ENCODE data around the gene GFRA3. TPM values are rescaled to one million over a fixed set of nuclear protein-coding genes. Genes with fewer than 3 reads are reported as not detected.

Gene GFRA3
- total RNA-seq, 1 experiment from 2014 or later, result 2.4 TPM

GRCh38 chr5:138226910-138227309, 47.5 kb downstream of the GFRA3 start:
- Histone ChIP-seq H3K4me3 (ENCODE audit: low read depth, low read length) (no peak overlapping the region), H3K9me3 (peaks cover 9% of the 10 kb centered on the region), H3K36me3 (ENCODE audit: control insufficient read depth, insufficient read depth, low read length) (no peaks in the 10 kb centered on the region), H3K27me3 (replicated peaks; ENCODE audit: control insufficient read depth, insufficient read depth, low read length) (no peaks in the 10 kb centered on the region), H3K4me1 (no peaks in the 10 kb centered on the region)
- ChIA-PET CTCF (no interaction called here), POLR2A (no interaction called here)
- Mint-ChIP-seq H3K27ac (ENCODE audit: unreplicated experiment) (no peak overlapping the region), H3K4me3 (ENCODE audit: unreplicated experiment) (no peak overlapping the region), H3K4me1 (ENCODE audit: low read depth, unreplicated experiment) (peaks cover 14% of the 10 kb centered on the region), H3K9me3 (ENCODE audit: unreplicated experiment) (no peaks in the 10 kb centered on the region), H3K27me3 (ENCODE audit: insufficient read depth, unreplicated experiment) (no peaks in the 10 kb centered on the region), H3K36me3 (ENCODE audit: insufficient read depth, unreplicated experiment) (no peaks in the 10 kb centered on the region)
- TF ChIP-seq, protein P1, sequence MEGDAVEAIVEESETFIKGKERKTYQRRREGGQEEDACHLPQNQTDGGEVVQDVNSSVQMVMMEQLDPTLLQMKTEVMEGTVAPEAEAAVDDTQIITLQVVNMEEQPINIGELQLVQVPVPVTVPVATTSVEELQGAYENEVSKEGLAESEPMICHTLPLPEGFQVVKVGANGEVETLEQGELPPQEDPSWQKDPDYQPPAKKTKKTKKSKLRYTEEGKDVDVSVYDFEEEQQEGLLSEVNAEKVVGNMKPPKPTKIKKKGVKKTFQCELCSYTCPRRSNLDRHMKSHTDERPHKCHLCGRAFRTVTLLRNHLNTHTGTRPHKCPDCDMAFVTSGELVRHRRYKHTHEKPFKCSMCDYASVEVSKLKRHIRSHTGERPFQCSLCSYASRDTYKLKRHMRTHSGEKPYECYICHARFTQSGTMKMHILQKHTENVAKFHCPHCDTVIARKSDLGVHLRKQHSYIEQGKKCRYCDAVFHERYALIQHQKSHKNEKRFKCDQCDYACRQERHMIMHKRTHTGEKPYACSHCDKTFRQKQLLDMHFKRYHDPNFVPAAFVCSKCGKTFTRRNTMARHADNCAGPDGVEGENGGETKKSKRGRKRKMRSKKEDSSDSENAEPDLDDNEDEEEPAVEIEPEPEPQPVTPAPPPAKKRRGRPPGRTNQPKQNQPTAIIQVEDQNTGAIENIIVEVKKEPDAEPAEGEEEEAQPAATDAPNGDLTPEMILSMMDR (IDR thresholded peaks at IDR 0.05; ENCODE audit: insufficient read depth in 1 of 2, low read depth in 1 of 2, low read length in 1 of 2, severe bottlenecking in 1 of 2, unreplicated experiment in 1 of 2), result no peak
- intact Hi-C loops (cut with micrococcal nuclease; ENCODE audit: unreplicated experiment), result no loop called here
- no peak for DNase-seq
- BruUV-seq (replicated peaks), result no TSS peak

- POLR2A ChIA-PET, result no interaction called here
- Mint-ChIP-seq H3K4me3 (ENCODE audit: unreplicated experiment) (no peak overlapping the region), H3K27me3 (ENCODE audit: insufficient read depth, unreplicated experiment) (no peaks in the 10 kb centered on the region), H3K9me3 (ENCODE audit: unreplicated experiment) (no peaks in the 10 kb centered on the region), H3K4me1 (ENCODE audit: low read depth, unreplicated experiment) (peaks cover 8% of the 10 kb centered on the region), H3K27ac (ENCODE audit: unreplicated experiment) (no peak overlapping the region), H3K36me3 (ENCODE audit: insufficient read depth, unreplicated experiment) (no peaks in the 10 kb centered on the region)
- Histone ChIP-seq H3K27me3 (replicated peaks; ENCODE audit: control insufficient read depth, insufficient read depth, low read length) (no peaks in the 10 kb centered on the region), H3K36me3 (ENCODE audit: control insufficient read depth, insufficient read depth, low read length) (no peaks in the 10 kb centered on the region), H3K4me3 (ENCODE audit: low read depth, low read length) (no peak overlapping the region), H3K4me1 (no peaks in the 10 kb centered on the region), H3K9me3 (peaks cover 9% of the 10 kb centered on the region)
- BruUV-seq (replicated peaks), result no TSS peak
- intact Hi-C loops (cut with micrococcal nuclease; ENCODE audit: unreplicated experiment), result no loop called here
- no peak for DNase-seq
- CTCF ChIA-PET, result interaction anchor here (3.1 kb wide), 1 partner anchor 58 kb away, joined by 26 read pairs; no protein-coding TSS in a partner anchor
- TF ChIP-seq, protein P1 (IDR thresholded peaks at IDR 0.05; ENCODE audit: insufficient read depth in 1 of 2, low read depth in 1 of 2, low read length in 1 of 2, severe bottlenecking in 1 of 2, unreplicated experiment in 1 of 2), result no peak
Observed at GRCh38 chr5:138224712-138225111, 49.7 kb downstream of the GFRA3 start.

- H3K4me3 ChIP-seq (ENCODE audit: low read depth, low read length), result no peak overlapping the region
- Mint-ChIP-seq H3K27me3 (ENCODE audit: insufficient read depth, unreplicated experiment) (no peaks in the 10 kb centered on the region), H3K27ac (ENCODE audit: unreplicated experiment) (no peak overlapping the region), H3K9me3 (ENCODE audit: unreplicated experiment) (no peaks in the 10 kb centered on the region), H3K4me3 (ENCODE audit: unreplicated experiment) (no peak overlapping the region), H3K4me1 (ENCODE audit: low read depth, unreplicated experiment) (peaks cover 8% of the 10 kb centered on the region), H3K36me3 (ENCODE audit: insufficient read depth, unreplicated experiment) (peaks cover 6% of the 10 kb centered on the region)
- ChIA-PET POLR2A (interaction anchor here (0.6 to 1.9 kb wide), 2 partner anchors 10 to 140 kb away, joined by 6 to 15 read pairs; partner anchors contain the start of gene CDC23), CTCF (interaction anchor here (0.5 to 3.1 kb wide), 5 partner anchors 27 to 188 kb away, joined by 3 to 26 read pairs (median 3); no protein-coding TSS in a partner anchor)
- H3K36me3 ChIP-seq (ENCODE audit: control insufficient read depth, insufficient read depth, low read length), result no peaks in the 10 kb centered on the region
- intact Hi-C loops (cut with micrococcal nuclease; ENCODE audit: unreplicated experiment), result no loop called here
- TF ChIP-seq, protein P1 (IDR thresholded peaks at IDR 0.05; ENCODE audit: insufficient read depth in 1 of 2, low read depth in 1 of 2, low read length in 1 of 2, severe bottlenecking in 1 of 2, unreplicated experiment in 1 of 2), result no peak
- H3K4me1 ChIP-seq, result no peaks in the 10 kb centered on the region
- DNase-seq, result no peak
- no TSS peak for BruUV-seq (replicated peaks)
- no peaks in the 10 kb centered on the region for H3K27me3 ChIP-seq (replicated peaks; ENCODE audit: control insufficient read depth, insufficient read depth, low read length)
- H3K9me3 ChIP-seq, result peaks cover 9% of the 10 kb centered on the region
Observed at GRCh38 chr5:138223532-138223931, 50.9 kb downstream of the GFRA3 start.
